ENCODE data around the gene C1orf21.

C1orf21 gene

DNA sequence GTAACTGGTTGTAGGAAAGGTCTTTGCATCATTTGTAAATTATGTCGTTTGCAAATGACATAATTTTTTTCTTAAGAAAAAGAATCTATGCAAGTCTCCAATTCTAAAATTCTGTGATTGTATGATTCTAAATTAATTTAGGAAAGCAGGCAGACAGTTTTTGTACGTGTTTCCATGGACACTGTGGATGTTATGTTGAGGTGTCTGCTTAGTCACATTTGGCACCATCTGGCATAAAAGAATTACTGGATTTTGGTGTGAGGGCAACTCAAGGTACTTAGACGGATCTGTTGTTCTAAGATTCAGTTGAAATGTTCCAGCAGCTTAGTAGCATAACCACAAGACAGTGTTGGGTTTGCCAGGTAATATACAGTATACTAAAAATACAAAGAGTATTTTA lies 42.5 kb downstream of the C1orf21 start:
- Histone ChIP-seq H2BK5ac (ENCODE audit: low read depth, low read length, poor library complexity, severe bottlenecking) (no peak overlapping the region), H2AFZ (ENCODE audit: low read depth, low read length) (no peak overlapping the region), H3K4me3 (ENCODE audit: insufficient read depth in 1 of 2, low read depth in 1 of 2, low read length in 2 of 2) (no peak overlapping the region), H3K4me1 (ENCODE audit: control insufficient read depth, insufficient read depth, low read depth, low read length) (no peaks in the 10 kb centered on the region), H2BK120ac (ENCODE audit: low read depth, low read length) (no peak overlapping the region), H3K9me3 (ENCODE audit: control insufficient read depth, low read length) (no peaks in the 10 kb centered on the region), H3K23ac (ENCODE audit: low read length in 2 of 2) (no peak overlapping the region), H4K8ac (ENCODE audit: low read length) (no peak overlapping the region), H3K27me3 (ENCODE audit: control insufficient read depth in 1 of 2, insufficient read depth in 1 of 2, low read length in 2 of 2) (no peaks in the 10 kb centered on the region), H3K36me3 (ENCODE audit: control insufficient read depth in 1 of 2, insufficient read depth in 2 of 2, low read depth in 1 of 2, low read length in 2 of 2) (peaks cover 0 to 7% of the 10 kb centered on the region in 2 experiments), H3K79me1 (replicated peaks; ENCODE audit: low read length, poor library complexity, severe bottlenecking) (peaks cover 18% of the 10 kb centered on the region), H3K14ac (ENCODE audit: low read length in 2 of 2) (no peak overlapping the region), H3K27ac (ENCODE audit: low read length, poor library complexity, severe bottlenecking) (no peak overlapping the region), H4K91ac (ENCODE audit: low read length) (no peak overlapping the region), H3K18ac (ENCODE audit: low read depth in 1 of 2, low read length in 2 of 2) (no peak overlapping the region), H2BK15ac (ENCODE audit: low read depth, poor library complexity, severe bottlenecking) (no peak overlapping the region), H3K4me2 (ENCODE audit: low read length, poor library complexity, severe bottlenecking) (no peak overlapping the region), H3K4ac (ENCODE audit: low read depth in 1 of 2, low read length in 2 of 2) (no peak overlapping the region), H2AK5ac (ENCODE audit: low read length, severe bottlenecking) (no peak overlapping the region), H3K9ac (ENCODE audit: low read length) (no peak overlapping the region), H2BK12ac (ENCODE audit: low read length in 2 of 2) (no peak overlapping the region)
- 97% methylated on average over 1 of the region's 3 CpGs for WGBS
- DNase-seq, result no peak

DNA sequence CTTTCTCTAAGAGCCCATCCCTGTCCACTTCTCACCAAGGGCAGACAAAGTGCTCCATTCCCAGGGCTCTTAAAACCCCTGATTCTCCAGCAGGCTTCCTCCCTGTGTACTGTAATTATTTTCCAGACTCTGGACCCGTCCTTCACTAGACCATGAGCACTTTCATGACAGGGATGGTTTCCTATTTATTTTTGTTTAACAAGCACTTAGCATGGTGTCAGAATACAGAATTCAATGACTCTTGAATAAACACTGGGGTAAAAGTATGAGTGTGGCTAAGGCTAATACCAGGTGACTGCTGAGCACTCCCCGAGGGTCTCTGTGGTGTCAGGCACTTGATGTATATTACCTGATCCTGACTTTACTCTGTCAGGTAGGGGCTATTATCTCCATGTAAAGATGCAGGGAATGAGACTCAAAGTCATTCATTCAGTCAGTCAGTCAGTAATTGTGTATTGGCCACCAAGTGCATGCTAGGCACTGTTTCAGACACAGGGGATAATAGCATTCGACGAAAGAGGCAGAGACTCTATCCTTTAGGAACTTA lies 47.2 kb downstream of the C1orf21 start:
- Histone ChIP-seq H2BK12ac (ENCODE audit: low read length in 2 of 2) (no peak overlapping the region), H3K27me3 (ENCODE audit: control insufficient read depth in 1 of 2, insufficient read depth in 1 of 2, low read length in 2 of 2) (no peaks in the 10 kb centered on the region), H2AFZ (ENCODE audit: low read depth, low read length) (no peak overlapping the region), H3K79me1 (replicated peaks; ENCODE audit: low read length, poor library complexity, severe bottlenecking) (peaks cover 18% of the 10 kb centered on the region), H3K14ac (ENCODE audit: low read length in 2 of 2) (no peak overlapping the region), H3K36me3 (ENCODE audit: control insufficient read depth in 1 of 2, insufficient read depth in 2 of 2, low read depth in 1 of 2, low read length in 2 of 2) (no peaks in the 10 kb centered on the region), H2BK15ac (ENCODE audit: low read depth, poor library complexity, severe bottlenecking) (no peak overlapping the region), H2AK5ac (ENCODE audit: low read length, severe bottlenecking) (no peak overlapping the region), H3K4me2 (ENCODE audit: low read length, poor library complexity, severe bottlenecking) (no peak overlapping the region), H2BK120ac (ENCODE audit: low read depth, low read length) (no peak overlapping the region), H3K23ac (ENCODE audit: low read length in 2 of 2) (no peak overlapping the region), H2BK5ac (ENCODE audit: low read depth, low read length, poor library complexity, severe bottlenecking) (no peak overlapping the region), H3K27ac (ENCODE audit: low read length, poor library complexity, severe bottlenecking) (no peak overlapping the region), H3K4me3 (ENCODE audit: insufficient read depth in 1 of 2, low read depth in 1 of 2, low read length in 2 of 2) (no peak overlapping the region), H3K9ac (ENCODE audit: low read length) (no peak overlapping the region), H3K18ac (ENCODE audit: low read depth in 1 of 2, low read length in 2 of 2) (no peak overlapping the region), H4K8ac (ENCODE audit: low read length) (no peak overlapping the region), H3K9me3 (ENCODE audit: control insufficient read depth, low read length) (no peaks in the 10 kb centered on the region), H3K4ac (ENCODE audit: low read depth in 1 of 2, low read length in 2 of 2) (no peak overlapping the region), H4K91ac (ENCODE audit: low read length) (no peak overlapping the region), H3K4me1 (ENCODE audit: control insufficient read depth, insufficient read depth, low read depth, low read length) (no peaks in the 10 kb centered on the region)
- 99% methylated on average over 3 of the region's 4 CpGs for WGBS
- DNase-seq, result no peak

DNA sequence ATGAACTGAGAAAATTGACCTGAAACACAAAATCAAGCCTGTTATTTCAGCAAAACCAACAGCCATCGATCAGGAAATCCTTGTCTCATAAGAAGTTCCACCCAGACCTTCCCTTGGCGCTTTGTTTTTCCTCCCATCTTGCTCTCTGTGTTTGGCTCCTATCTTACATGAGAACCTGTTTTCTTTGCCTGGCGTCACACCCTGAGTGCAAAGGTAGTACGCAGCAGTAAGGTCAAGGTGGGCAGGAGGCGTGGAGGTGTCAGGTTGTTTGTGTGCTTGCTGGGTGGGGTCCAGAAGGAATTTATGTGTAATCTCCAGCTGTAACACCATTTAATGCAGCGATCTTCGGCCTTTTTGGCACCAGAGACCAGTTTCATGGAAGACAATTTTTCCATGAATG lies 50.5 kb downstream of the C1orf21 start:
- no peak overlapping the region for H3K4ac ChIP-seq (ENCODE audit: low read depth in 1 of 2, low read length in 2 of 2)
- H2BK15ac ChIP-seq (ENCODE audit: low read depth, poor library complexity, severe bottlenecking), result peak overlapping the region; percentile 41
- H2BK5ac ChIP-seq (ENCODE audit: low read depth, low read length, poor library complexity, severe bottlenecking), result no peak overlapping the region
- no peak overlapping the region for H3K23ac ChIP-seq (ENCODE audit: low read length in 2 of 2)
- no peak overlapping the region for H2AFZ ChIP-seq (ENCODE audit: low read depth, low read length)
- no peaks in the 10 kb centered on the region for H3K4me1 ChIP-seq (ENCODE audit: control insufficient read depth, insufficient read depth, low read depth, low read length)
- no peak overlapping the region for H3K4me3 ChIP-seq (ENCODE audit: insufficient read depth in 1 of 2, low read depth in 1 of 2, low read length in 2 of 2)
- no peak overlapping the region for H4K8ac ChIP-seq (ENCODE audit: low read length)
- H3K4me2 ChIP-seq (ENCODE audit: low read length, poor library complexity, severe bottlenecking), result no peak overlapping the region
- H3K27me3 ChIP-seq (ENCODE audit: control insufficient read depth in 1 of 2, insufficient read depth in 1 of 2, low read length in 2 of 2), result no peaks in the 10 kb centered on the region
- H4K91ac ChIP-seq (ENCODE audit: low read length), result no peak overlapping the region
- peaks cover 15% of the 10 kb centered on the region for H3K79me1 ChIP-seq (replicated peaks; ENCODE audit: low read length, poor library complexity, severe bottlenecking)
- no peak overlapping the region for H3K18ac ChIP-seq (ENCODE audit: low read depth in 1 of 2, low read length in 2 of 2)
- no peak overlapping the region for H3K9ac ChIP-seq (ENCODE audit: low read length)
- WGBS, result 96% methylated on average over 5 of the region's 7 CpGs
- no peak overlapping the region for H3K14ac ChIP-seq (ENCODE audit: low read length in 2 of 2)
- no peak overlapping the region for H2BK120ac ChIP-seq (ENCODE audit: low read depth, low read length)
- H3K27ac ChIP-seq (ENCODE audit: low read length, poor library complexity, severe bottlenecking), result no peak overlapping the region
- no peaks in the 10 kb centered on the region for H3K9me3 ChIP-seq (ENCODE audit: control insufficient read depth, low read length)
- no peak for DNase-seq
- no peak overlapping the region for H2BK12ac ChIP-seq (ENCODE audit: low read length in 2 of 2)
- H2AK5ac ChIP-seq (ENCODE audit: low read length, severe bottlenecking), result no peak overlapping the region
- no peaks in the 10 kb centered on the region for H3K36me3 ChIP-seq (ENCODE audit: control insufficient read depth in 1 of 2, insufficient read depth in 2 of 2, low read depth in 1 of 2, low read length in 2 of 2)

- Histone ChIP-seq H2BK12ac (ENCODE audit: low read length in 2 of 2) (no peak overlapping the region), H3K4me3 (ENCODE audit: insufficient read depth in 1 of 2, low read depth in 1 of 2, low read length in 2 of 2) (no peak overlapping the region), H2AK5ac (ENCODE audit: low read length, severe bottlenecking) (no peak overlapping the region), H2AFZ (ENCODE audit: low read depth, low read length) (no peak overlapping the region), H3K4me1 (ENCODE audit: control insufficient read depth, insufficient read depth, low read depth, low read length) (no peaks in the 10 kb centered on the region), H2BK15ac (ENCODE audit: low read depth, poor library complexity, severe bottlenecking) (no peak overlapping the region), H2BK120ac (ENCODE audit: low read depth, low read length) (no peak overlapping the region), H3K23ac (ENCODE audit: low read length in 2 of 2) (no peak overlapping the region), H4K91ac (ENCODE audit: low read length) (no peak overlapping the region), H3K18ac (ENCODE audit: low read depth in 1 of 2, low read length in 2 of 2) (no peak overlapping the region), H2BK5ac (ENCODE audit: low read depth, low read length, poor library complexity, severe bottlenecking) (no peak overlapping the region), H3K4ac (ENCODE audit: low read depth in 1 of 2, low read length in 2 of 2) (no peak overlapping the region), H3K14ac (ENCODE audit: low read length in 2 of 2) (no peak overlapping the region), H3K27ac (ENCODE audit: low read length, poor library complexity, severe bottlenecking) (no peak overlapping the region), H3K36me3 (ENCODE audit: control insufficient read depth in 1 of 2, insufficient read depth in 2 of 2, low read depth in 1 of 2, low read length in 2 of 2) (no peaks in the 10 kb centered on the region), H3K4me2 (ENCODE audit: low read length, poor library complexity, severe bottlenecking) (no peak overlapping the region), H4K8ac (ENCODE audit: low read length) (no peak overlapping the region), H3K79me1 (replicated peaks; ENCODE audit: low read length, poor library complexity, severe bottlenecking) (peaks cover 11% of the 10 kb centered on the region), H3K9ac (ENCODE audit: low read length) (no peak overlapping the region), H3K9me3 (ENCODE audit: control insufficient read depth, low read length) (no peaks in the 10 kb centered on the region), H3K27me3 (ENCODE audit: control insufficient read depth in 1 of 2, insufficient read depth in 1 of 2, low read length in 2 of 2) (no peaks in the 10 kb centered on the region)
- no peak for DNase-seq
- WGBS, result 95% methylated on average over 2 of the region's 2 CpGs
Measured at GRCh38 chr1:184438363-184438762, 51.5 kb downstream of the C1orf21 start.
